ENCODE data around the gene GRAMD1B. TPM values are rescaled to one million over a fixed set of nuclear protein-coding genes. Genes with fewer than 3 reads are reported as not detected.

The GRAMD1B gene
- total RNA-seq, 2 donors from 2014 or later, result 28.8 to 39.6 TPM

DNA sequence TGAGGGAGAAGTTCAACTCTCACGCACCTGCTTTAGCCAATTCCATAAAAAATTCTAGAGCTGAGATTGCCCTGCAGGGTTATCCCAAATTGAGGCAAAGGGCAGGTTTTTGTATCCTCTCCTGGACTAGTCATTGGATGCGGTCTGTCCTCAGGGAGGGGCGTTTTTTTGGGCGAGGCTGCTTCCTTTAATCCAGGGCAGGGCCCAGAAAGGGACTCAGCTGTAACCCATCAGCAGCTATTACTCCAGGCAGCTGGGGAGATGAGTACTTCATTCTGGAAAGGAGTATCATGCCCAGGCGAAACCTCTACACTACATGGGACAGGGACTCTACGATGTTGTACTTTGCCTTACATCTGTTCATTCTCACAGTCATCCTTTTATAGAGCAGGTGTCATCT, 121.0 kb downstream of the GRAMD1B start:
- no peak for DNase-seq
- Mint-ChIP-seq H3K27ac (no peak overlapping the region), H3K36me3 (ENCODE audit: low read depth) (peaks cover 2% of the 10 kb centered on the region), H3K4me3 (no peak overlapping the region), H3K27me3 (ENCODE audit: insufficient read depth) (no peaks in the 10 kb centered on the region), H3K4me1 (peaks cover 6% of the 10 kb centered on the region), H3K9me3 (peaks cover 5% of the 10 kb centered on the region)
- H3K4me3 ChIP-seq (ENCODE audit: low read length), result no peak overlapping the region
- peaks cover 7% of the 10 kb centered on the region for H3K4me1 ChIP-seq (ENCODE audit: control insufficient read depth, insufficient read depth, low read length)
- TF ChIP-seq, protein P1, sequence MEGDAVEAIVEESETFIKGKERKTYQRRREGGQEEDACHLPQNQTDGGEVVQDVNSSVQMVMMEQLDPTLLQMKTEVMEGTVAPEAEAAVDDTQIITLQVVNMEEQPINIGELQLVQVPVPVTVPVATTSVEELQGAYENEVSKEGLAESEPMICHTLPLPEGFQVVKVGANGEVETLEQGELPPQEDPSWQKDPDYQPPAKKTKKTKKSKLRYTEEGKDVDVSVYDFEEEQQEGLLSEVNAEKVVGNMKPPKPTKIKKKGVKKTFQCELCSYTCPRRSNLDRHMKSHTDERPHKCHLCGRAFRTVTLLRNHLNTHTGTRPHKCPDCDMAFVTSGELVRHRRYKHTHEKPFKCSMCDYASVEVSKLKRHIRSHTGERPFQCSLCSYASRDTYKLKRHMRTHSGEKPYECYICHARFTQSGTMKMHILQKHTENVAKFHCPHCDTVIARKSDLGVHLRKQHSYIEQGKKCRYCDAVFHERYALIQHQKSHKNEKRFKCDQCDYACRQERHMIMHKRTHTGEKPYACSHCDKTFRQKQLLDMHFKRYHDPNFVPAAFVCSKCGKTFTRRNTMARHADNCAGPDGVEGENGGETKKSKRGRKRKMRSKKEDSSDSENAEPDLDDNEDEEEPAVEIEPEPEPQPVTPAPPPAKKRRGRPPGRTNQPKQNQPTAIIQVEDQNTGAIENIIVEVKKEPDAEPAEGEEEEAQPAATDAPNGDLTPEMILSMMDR (conservative IDR thresholded peaks at IDR 0.05), result no peak
- H3K9me3 ChIP-seq (ENCODE audit: control insufficient read depth, low read length), result no peaks in the 10 kb centered on the region
- no peak overlapping the region for H3K9ac ChIP-seq (ENCODE audit: extremely low read depth, low read length, poor library complexity, severe bottlenecking)
- no peaks in the 10 kb centered on the region for H3K27me3 ChIP-seq (ENCODE audit: control insufficient read depth, insufficient read depth, low read length, poor library complexity, severe bottlenecking)
- peaks cover 27% of the 10 kb centered on the region for H3K36me3 ChIP-seq (ENCODE audit: control insufficient read depth, insufficient read depth, low read length)
- no peak overlapping the region for H3K27ac ChIP-seq (ENCODE audit: low read depth, low read length)
- WGBS, 2 experiments (ENCODE audit: insufficient coverage in 1 of 2, insufficient read length in 1 of 2), result 94 to 97% methylated on average over 3 to 6 of the region's 6 CpGs

DNA sequence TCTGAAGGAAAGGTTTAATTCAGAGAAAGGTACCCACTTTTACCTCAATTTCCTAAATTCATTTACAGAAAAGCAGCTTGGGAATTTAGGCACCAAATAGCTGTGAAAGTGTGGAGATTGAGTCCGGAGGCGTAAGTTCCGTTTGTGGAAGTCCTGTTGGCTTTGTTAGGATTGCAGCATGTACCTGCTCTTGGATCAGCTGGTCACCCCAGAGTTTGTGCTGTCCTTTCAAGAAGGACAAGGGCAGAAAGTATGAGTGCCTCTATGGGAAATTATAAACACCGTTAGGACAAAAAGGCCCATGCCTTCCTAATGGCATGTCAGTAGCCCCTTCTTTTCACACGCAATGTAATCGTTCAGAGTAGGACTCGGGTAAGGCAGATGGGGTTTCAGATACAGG, 126.6 kb downstream of the GRAMD1B start:
- Mint-ChIP-seq H3K27me3 (ENCODE audit: insufficient read depth) (peaks cover 1% of the 10 kb centered on the region), H3K9me3 (peaks cover 5% of the 10 kb centered on the region), H3K36me3 (ENCODE audit: low read depth) (peaks cover 2% of the 10 kb centered on the region), H3K4me1 (peaks cover 24% of the 10 kb centered on the region), H3K27ac (no peak overlapping the region), H3K4me3 (no peak overlapping the region)
- H3K36me3 ChIP-seq (ENCODE audit: control insufficient read depth, insufficient read depth, low read length), result peaks cover 12% of the 10 kb centered on the region
- H3K9me3 ChIP-seq (ENCODE audit: control insufficient read depth, low read length), result no peaks in the 10 kb centered on the region
- no peak overlapping the region for H3K9ac ChIP-seq (ENCODE audit: extremely low read depth, low read length, poor library complexity, severe bottlenecking)
- H3K27ac ChIP-seq (ENCODE audit: low read depth, low read length), result no peak overlapping the region
- no peak overlapping the region for H3K4me3 ChIP-seq (ENCODE audit: low read length)
- H3K27me3 ChIP-seq (ENCODE audit: control insufficient read depth, insufficient read depth, low read length, poor library complexity, severe bottlenecking), result no peaks in the 10 kb centered on the region
- TF ChIP-seq, protein P1 (conservative IDR thresholded peaks at IDR 0.05), result no peak
- DNase-seq, result no peak
- WGBS, 2 experiments (ENCODE audit: insufficient coverage in 1 of 2, insufficient read length in 1 of 2), result 91 to 97% methylated on average over 6 to 7 of the region's 7 CpGs
- peaks cover 22% of the 10 kb centered on the region for H3K4me1 ChIP-seq (ENCODE audit: control insufficient read depth, insufficient read depth, low read length)

DNA sequence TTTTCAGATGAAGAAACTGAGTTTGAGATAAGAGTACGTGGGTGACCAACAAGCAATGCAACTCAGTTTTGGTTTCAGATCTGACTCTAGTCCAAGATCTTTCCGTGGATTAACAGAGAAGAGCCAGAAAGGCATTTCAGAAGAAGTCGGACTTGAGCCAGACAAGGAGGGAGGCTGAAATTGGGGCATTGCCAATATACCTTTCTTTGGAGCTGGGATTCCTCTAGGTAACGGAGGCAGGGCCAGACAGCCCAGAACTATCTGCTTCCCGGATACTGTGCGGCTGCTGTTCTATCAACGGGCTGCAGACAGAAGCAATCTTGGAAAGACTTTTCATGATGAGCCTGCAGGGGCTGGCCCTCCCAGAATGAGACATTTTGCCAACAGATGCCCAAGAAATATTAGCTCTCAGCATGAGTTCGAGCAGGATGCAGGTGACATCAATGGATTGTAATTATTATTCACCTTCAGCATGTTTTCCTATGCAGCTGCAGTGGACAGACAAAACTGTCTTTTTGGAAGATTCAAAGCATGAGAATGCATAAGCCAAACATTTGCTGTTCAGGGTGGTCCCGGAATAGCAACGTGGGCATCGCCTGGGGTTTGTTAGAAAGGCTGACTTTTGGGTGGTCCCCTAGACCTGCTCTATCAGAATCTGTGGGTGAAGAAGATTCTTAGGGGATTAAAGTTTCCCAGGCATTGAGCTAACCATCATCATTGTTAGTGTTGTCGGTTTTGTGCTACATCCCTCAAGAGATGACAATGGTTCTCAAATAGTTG, 128.7 kb downstream of the GRAMD1B start:
- Histone ChIP-seq H3K27ac (ENCODE audit: low read depth, low read length) (no peak overlapping the region), H3K4me3 (ENCODE audit: low read length) (no peak overlapping the region), H3K9me3 (ENCODE audit: control insufficient read depth, low read length) (no peaks in the 10 kb centered on the region), H3K27me3 (ENCODE audit: control insufficient read depth, insufficient read depth, low read length, poor library complexity, severe bottlenecking) (no peaks in the 10 kb centered on the region), H3K9ac (ENCODE audit: extremely low read depth, low read length, poor library complexity, severe bottlenecking) (no peak overlapping the region), H3K36me3 (ENCODE audit: control insufficient read depth, insufficient read depth, low read length) (peaks cover 9% of the 10 kb centered on the region), H3K4me1 (ENCODE audit: control insufficient read depth, insufficient read depth, low read length) (peaks cover 22% of the 10 kb centered on the region)
- peaks cover 26% of the 10 kb centered on the region for H3K4me1 Mint-ChIP-seq
- peaks cover 2% of the 10 kb centered on the region for H3K36me3 Mint-ChIP-seq (ENCODE audit: low read depth)
- no peak overlapping the region for H3K27ac Mint-ChIP-seq
- TF ChIP-seq, protein P1 (conservative IDR thresholded peaks at IDR 0.05), result no peak
- WGBS, 2 experiments (ENCODE audit: insufficient coverage in 1 of 2, insufficient read length in 1 of 2), result 84 to 96% methylated on average over 11 to 12 of the region's 12 CpGs
- no peak for DNase-seq
- peaks cover 1% of the 10 kb centered on the region for H3K27me3 Mint-ChIP-seq (ENCODE audit: insufficient read depth)
- no peak overlapping the region for H3K4me3 Mint-ChIP-seq
- peaks cover 5% of the 10 kb centered on the region for H3K9me3 Mint-ChIP-seq
